Measurements from ENCODE around the gene WDR73. TPM values are rescaled to one million over a fixed set of nuclear protein-coding genes. Genes with fewer than 3 reads are reported as not detected.

The WDR73 gene
- total RNA-seq, 1 donor from 2014 or later, result 18.5 TPM

- no peak for TF ChIP-seq CTCF (IDR thresholded peaks at IDR 0.05; ENCODE audit: insufficient read depth, low read length, poor library complexity, severe bottlenecking)
- Histone ChIP-seq H3K4me3 (ENCODE audit: low read depth, low read length) (no peak overlapping the region), H3K27me3 (ENCODE audit: control insufficient read depth, insufficient read depth, low read length) (no peaks in the 10 kb centered on the region), H3K36me3 (ENCODE audit: control insufficient read depth, insufficient read depth, low read length) (peaks cover 5% of the 10 kb centered on the region)
- no peak for DNase-seq (ENCODE audit: low read depth)
Observed at GRCh38 chr15:84621358-84621979, 32.6 kb downstream of the WDR73 start.

GRCh38 chr15:84620626-84621025 is 33.5 kb downstream of the WDR73 start:
- no peak for TF ChIP-seq CTCF (IDR thresholded peaks at IDR 0.05; ENCODE audit: insufficient read depth, low read length, poor library complexity, severe bottlenecking)
- H3K27me3 ChIP-seq (ENCODE audit: control insufficient read depth, insufficient read depth, low read length), result no peaks in the 10 kb centered on the region
- peaks cover 6% of the 10 kb centered on the region for H3K36me3 ChIP-seq (ENCODE audit: control insufficient read depth, insufficient read depth, low read length)
- DNase-seq (ENCODE audit: low read depth), result no peak
- H3K4me3 ChIP-seq (ENCODE audit: low read depth, low read length), result no peak overlapping the region

GRCh38 chr15:84616235-84616634 is 37.8 kb downstream of the WDR73 start:
- H3K36me3 ChIP-seq (ENCODE audit: control insufficient read depth, insufficient read depth, low read length), result peaks cover 3% of the 10 kb centered on the region
- H3K4me3 ChIP-seq (ENCODE audit: low read depth, low read length), result no peak overlapping the region
- no peak for TF ChIP-seq CTCF (IDR thresholded peaks at IDR 0.05; ENCODE audit: insufficient read depth, low read length, poor library complexity, severe bottlenecking)
- no peak for DNase-seq (ENCODE audit: low read depth)
- no peaks in the 10 kb centered on the region for H3K27me3 ChIP-seq (ENCODE audit: control insufficient read depth, insufficient read depth, low read length)

- H3K36me3 ChIP-seq (ENCODE audit: control insufficient read depth, insufficient read depth, low read length), result peaks cover 3% of the 10 kb centered on the region
- no peak for DNase-seq (ENCODE audit: low read depth)
- no peak for TF ChIP-seq CTCF (IDR thresholded peaks at IDR 0.05; ENCODE audit: insufficient read depth, low read length, poor library complexity, severe bottlenecking)
- no peaks in the 10 kb centered on the region for H3K27me3 ChIP-seq (ENCODE audit: control insufficient read depth, insufficient read depth, low read length)
- H3K4me3 ChIP-seq (ENCODE audit: low read depth, low read length), result no peak overlapping the region
Observed at GRCh38 chr15:84611631-84612030, 42.5 kb downstream of the WDR73 start.

GRCh38 chr15:84609818-84610525 is 44.1 kb downstream of the WDR73 start:
- DNase-seq (ENCODE audit: low read depth), result no peak
- peaks cover 1% of the 10 kb centered on the region for H3K36me3 ChIP-seq (ENCODE audit: control insufficient read depth, insufficient read depth, low read length)
- TF ChIP-seq CTCF (IDR thresholded peaks at IDR 0.05; ENCODE audit: insufficient read depth, low read length, poor library complexity, severe bottlenecking), result no peak
- no peak overlapping the region for H3K4me3 ChIP-seq (ENCODE audit: low read depth, low read length)
- no peaks in the 10 kb centered on the region for H3K27me3 ChIP-seq (ENCODE audit: control insufficient read depth, insufficient read depth, low read length)
